B cell (primary cell): ENCODE data around the gene CACNA2D2. TPM values are rescaled to one million over a fixed set of nuclear protein-coding genes. Genes with fewer than 3 reads are reported as not detected.

Experiments used
- ATAC-seq: fragments of 200-7000 bp; cut with Tn5 transposase; one replicate; pipeline ENCODE4 v1.10.0; 2021; ENCODE audit warnings: low read depth, mild to moderate bottlenecking, moderate number of reproducible peaks, moderate library complexity
- CTCF ChIA-PET: fragments of 350-600 bp; sonication (Branson Sonifier 250); formaldehyde crosslinking; loops from one replicate; lab custom pipeline; 2021; ENCODE audit warnings: antibody characterized with exemption, inconsistent platforms; lab: Charles Lee
- POLR2A ChIA-PET: fragments of 350-600 bp; sonication (Branson Sonifier 250); formaldehyde crosslinking; loops from one replicate; lab custom pipeline; 2021; ENCODE audit warnings: antibody characterized with exemption; lab: Charles Lee
- DNase-seq: peaks from one replicate; pipeline ENCODE4 v3.0.0; 2013
- H2AFZ ChIP-seq: 2 replicates; pipeline ENCODE4 v1.6.1; 2012; ENCODE audit warnings: mild to moderate bottlenecking, low read depth, low read length; ENCODE audit not compliant: insufficient read depth, poor library complexity, severe bottlenecking
- H3K27ac ChIP-seq, 2 donors: 1 replicate in 1 of 2; 2 replicates in 1 of 2; pipeline ENCODE4 v1.5.1; 2012 to 2013; ENCODE audit warnings: low read length in 2 of 2, mild to moderate bottlenecking in 2 of 2, moderate library complexity in 1 of 2
- H3K27me3 ChIP-seq, 4 experiments: fragments of 200-600 bp in 1 of 4; sonication (generic) in 1 of 4; replicated peaks in 1 of 4; 1 replicate in 2 of 4; 2 replicates in 2 of 4; pipeline versions ENCODE4 v1.6.1 to v1.7.0; 2013 to 2016; ENCODE audit warnings: low read length in 3 of 4, mild to moderate bottlenecking in 2 of 4, mixed read lengths in 1 of 4, moderate library complexity in 1 of 4; ENCODE audit not compliant: insufficient read depth in 4 of 4, control insufficient read depth in 3 of 4; ENCODE audit errors: control extremely low read depth in 1 of 4
- H3K36me3 ChIP-seq, 2 experiments: replicated peaks in 1 of 2; 1 replicate in 1 of 2; 2 replicates in 1 of 2; pipeline versions ENCODE4 v1.6.1 to v1.7.1; 2013; ENCODE audit warnings: low read length in 1 of 2; ENCODE audit not compliant: insufficient read depth in 2 of 2, control insufficient read depth in 1 of 2; ENCODE audit errors: control extremely low read depth in 1 of 2, extremely low read depth in 1 of 2
- H3K4me1 ChIP-seq, 2 donors: fragments of 200-600 bp in 1 of 2; sonication (generic) in 1 of 2; 1 replicate in 1 of 2; 2 replicates in 1 of 2; pipeline versions ENCODE4 v1.5.1 to v1.6.1; 2013 to 2017; ENCODE audit warnings: low read length in 2 of 2; ENCODE audit not compliant: control insufficient read depth in 2 of 2, insufficient read depth in 2 of 2
- H3K4me2 ChIP-seq: replicated peaks from 2 replicates; pipeline ENCODE3; 2012; ENCODE audit warnings: mild to moderate bottlenecking, low read depth, low read length; ENCODE audit not compliant: poor library complexity, severe bottlenecking
- H3K4me3 ChIP-seq, 5 experiments: fragments of 200-600 bp in 1 of 5; sonication (generic) in 1 of 5; 1 replicate in 3 of 5; 2 replicates in 2 of 5; pipeline versions ENCODE4 v1.5.1 to v1.7.0; 2011 to 2016; ENCODE audit warnings: low read length in 4 of 5, mild to moderate bottlenecking in 4 of 5, low read depth in 2 of 5, control low read depth in 1 of 5, moderate library complexity in 1 of 5; ENCODE audit not compliant: insufficient read depth in 1 of 5; ENCODE audit errors: control extremely low read depth in 1 of 5, extremely low read depth in 1 of 5
- H3K79me2 ChIP-seq: fragments of 200-600 bp; sonication (generic); one replicate; pipeline ENCODE4 v1.6.0; 2016; ENCODE audit warnings: low read length; ENCODE audit not compliant: control insufficient read depth, insufficient read depth
- H3K9ac ChIP-seq: fragments of 200-600 bp; sonication (generic); 2 replicates; pipeline ENCODE4 v1.6.1; 2017; ENCODE audit warnings: mild to moderate bottlenecking, low read length, moderate library complexity
- H3K9me3 ChIP-seq, 3 donors: one replicate each; pipeline versions ENCODE4 v1.6.1 to v1.7.1; 2013; ENCODE audit warnings: low read length in 2 of 3; ENCODE audit not compliant: control insufficient read depth in 2 of 3, insufficient read depth in 1 of 3; ENCODE audit errors: control extremely low read depth in 1 of 3
- H4K20me1 ChIP-seq: 2 replicates; pipeline ENCODE4 v1.6.0; 2012; ENCODE audit warnings: mild to moderate bottlenecking, low read length; ENCODE audit not compliant: insufficient read depth, control insufficient read depth, poor library complexity, severe bottlenecking
- H3K27ac Mint-ChIP-seq: one replicate; pipeline ENCODE4 v1.8.0; 2021; ENCODE audit warnings: mixed read lengths
- H3K27me3 Mint-ChIP-seq: one replicate; pipeline ENCODE4 v1.8.0; 2021; ENCODE audit warnings: mixed read lengths
- H3K4me1 Mint-ChIP-seq: one replicate; pipeline ENCODE4 v1.8.0; 2021; ENCODE audit warnings: mixed read lengths
- H3K4me3 Mint-ChIP-seq: one replicate; pipeline ENCODE4 v1.8.0; 2021; ENCODE audit warnings: mixed read lengths
- H3K9me3 Mint-ChIP-seq: one replicate; pipeline ENCODE4 v1.8.0; 2022; ENCODE audit warnings: mixed read lengths; ENCODE audit not compliant: insufficient read depth
- EZH2 ChIP-seq: IDR thresholded peaks from 2 replicates; pipeline ENCODE4 v1.6.1; 2012; ENCODE audit warnings: borderline replicate concordance, low read depth, mild to moderate bottlenecking, moderate library complexity, low read length; ENCODE audit not compliant: insufficient read depth, poor library complexity, severe bottlenecking
- WGBS: methylation state at CpG from one replicate; pipeline ENCODE4 v1.1.5; 2013; ENCODE audit warnings: missing lambda C conversion rate; ENCODE audit not compliant: insufficient coverage; 5-methylcytosine and 5-hydroxymethylcytosine counted together
- intact Hi-C: fragments of 100-400 bp; cut with micrococcal nuclease; formaldehyde crosslinking; loops from one replicate; pipeline ENCODE4 v1.10.0; 2022
- polyA plus RNA-seq: library from polyadenylated mRNA; depleted of rRNA; stranded (reverse); fragments of >200 nt; gene quantifications from 2 replicates; pipeline ENCODE4 v1.2.3, GENCODE V29; 2012
- total RNA-seq, 2 donors: library from RNA; stranded (reverse); fragments of 120-200 nt in 1 of 2; gene quantifications; 1 replicate in 1 of 2; 2 replicates in 1 of 2; pipeline versions ENCODE4 v1.2.3 to v1.2.4, GENCODE V29; 2013 to 2022
- TF ChIP-seq, protein P1 (sequence below): fragments of 200-600 bp; IDR thresholded peaks from one replicate; pipeline ENCODE4 v1.8.0; 2022; ENCODE audit warnings: antibody characterized with exemption, mild to moderate bottlenecking

Gene CACNA2D2
- total and polyA plus RNA-seq, 2 donors (not counting 1 experiment from before 2014, with no cell fraction given): 0.69 to 1.2 TPM

DNA sequence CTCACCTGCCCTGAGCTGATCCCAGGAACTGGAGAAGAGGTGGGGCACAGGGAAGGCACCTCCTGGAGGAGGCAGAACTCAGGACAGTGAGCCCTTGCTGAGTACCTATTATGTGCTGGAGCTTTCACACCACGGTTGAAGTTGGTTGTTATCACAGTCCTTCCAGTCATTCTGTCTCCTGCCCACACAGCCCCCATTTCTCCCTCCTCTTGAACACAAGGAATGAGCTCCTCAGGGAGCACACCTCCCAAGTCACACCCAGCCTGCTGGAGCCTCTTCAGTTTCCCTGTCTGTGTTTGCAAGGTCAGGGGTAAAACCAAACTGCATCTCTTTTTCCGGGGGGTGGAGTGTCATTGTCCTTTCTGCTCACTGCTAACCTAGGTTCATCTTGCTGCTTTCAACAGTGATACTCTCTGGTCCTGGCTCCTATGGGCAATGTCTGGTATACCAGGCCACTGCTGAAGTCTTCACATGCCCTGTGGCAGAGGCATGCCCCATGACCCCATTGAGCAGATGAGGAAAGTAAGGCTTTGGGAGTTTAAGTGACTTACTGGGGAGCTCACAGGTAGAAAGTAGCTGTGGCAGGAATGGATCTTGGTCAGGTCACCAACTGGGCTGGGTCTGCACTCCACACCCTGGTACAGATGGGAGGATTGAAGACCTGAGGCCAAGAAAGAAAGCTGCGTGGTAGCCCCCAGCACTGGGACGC, 34.1 kb upstream of the CACNA2D2 start:
- ChIA-PET POLR2A (no interaction called here), CTCF (interaction anchor here (1.0 to 1.2 kb wide), 2 partner anchors 12 to 190 kb away, joined by 3 read pairs; no protein-coding TSS in a partner anchor)
- H3K9ac ChIP-seq: no peak overlapping the region
- H3K27me3 ChIP-seq: peaks cover 0 to 9% (median 0%) of the 10 kb centered on the region in 4 experiments
- no peaks in the 10 kb centered on the region for H3K4me1 ChIP-seq
- Mint-ChIP-seq H3K4me3 (no peak overlapping the region), H3K27me3 (peaks cover 35% of the 10 kb centered on the region), H3K4me1 (no peaks in the 10 kb centered on the region), H3K27ac (no peak overlapping the region), H3K9me3 (no peaks in the 10 kb centered on the region)
- H3K4me2 ChIP-seq: no peak overlapping the region
- peaks cover 0 to 4% (median 0%) of the 10 kb centered on the region in 3 donors for H3K9me3 ChIP-seq
- no peak overlapping the region for H3K27ac ChIP-seq
- ATAC-seq (no peak), DNase-seq (no peak)
- no peak overlapping the region for H2AFZ ChIP-seq
- no peak overlapping the region for H3K4me3 ChIP-seq
- H4K20me1 ChIP-seq: no peaks in the 10 kb centered on the region
- no peak for TF ChIP-seq EZH2
- TF ChIP-seq, protein P1, sequence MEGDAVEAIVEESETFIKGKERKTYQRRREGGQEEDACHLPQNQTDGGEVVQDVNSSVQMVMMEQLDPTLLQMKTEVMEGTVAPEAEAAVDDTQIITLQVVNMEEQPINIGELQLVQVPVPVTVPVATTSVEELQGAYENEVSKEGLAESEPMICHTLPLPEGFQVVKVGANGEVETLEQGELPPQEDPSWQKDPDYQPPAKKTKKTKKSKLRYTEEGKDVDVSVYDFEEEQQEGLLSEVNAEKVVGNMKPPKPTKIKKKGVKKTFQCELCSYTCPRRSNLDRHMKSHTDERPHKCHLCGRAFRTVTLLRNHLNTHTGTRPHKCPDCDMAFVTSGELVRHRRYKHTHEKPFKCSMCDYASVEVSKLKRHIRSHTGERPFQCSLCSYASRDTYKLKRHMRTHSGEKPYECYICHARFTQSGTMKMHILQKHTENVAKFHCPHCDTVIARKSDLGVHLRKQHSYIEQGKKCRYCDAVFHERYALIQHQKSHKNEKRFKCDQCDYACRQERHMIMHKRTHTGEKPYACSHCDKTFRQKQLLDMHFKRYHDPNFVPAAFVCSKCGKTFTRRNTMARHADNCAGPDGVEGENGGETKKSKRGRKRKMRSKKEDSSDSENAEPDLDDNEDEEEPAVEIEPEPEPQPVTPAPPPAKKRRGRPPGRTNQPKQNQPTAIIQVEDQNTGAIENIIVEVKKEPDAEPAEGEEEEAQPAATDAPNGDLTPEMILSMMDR: no peak
- H3K79me2 ChIP-seq: no peaks in the 10 kb centered on the region
- WGBS: 91% methylated on average over 4 of the region's 4 CpGs
- no peaks in the 10 kb centered on the region for H3K36me3 ChIP-seq
- intact Hi-C loops: no loop called here

DNA sequence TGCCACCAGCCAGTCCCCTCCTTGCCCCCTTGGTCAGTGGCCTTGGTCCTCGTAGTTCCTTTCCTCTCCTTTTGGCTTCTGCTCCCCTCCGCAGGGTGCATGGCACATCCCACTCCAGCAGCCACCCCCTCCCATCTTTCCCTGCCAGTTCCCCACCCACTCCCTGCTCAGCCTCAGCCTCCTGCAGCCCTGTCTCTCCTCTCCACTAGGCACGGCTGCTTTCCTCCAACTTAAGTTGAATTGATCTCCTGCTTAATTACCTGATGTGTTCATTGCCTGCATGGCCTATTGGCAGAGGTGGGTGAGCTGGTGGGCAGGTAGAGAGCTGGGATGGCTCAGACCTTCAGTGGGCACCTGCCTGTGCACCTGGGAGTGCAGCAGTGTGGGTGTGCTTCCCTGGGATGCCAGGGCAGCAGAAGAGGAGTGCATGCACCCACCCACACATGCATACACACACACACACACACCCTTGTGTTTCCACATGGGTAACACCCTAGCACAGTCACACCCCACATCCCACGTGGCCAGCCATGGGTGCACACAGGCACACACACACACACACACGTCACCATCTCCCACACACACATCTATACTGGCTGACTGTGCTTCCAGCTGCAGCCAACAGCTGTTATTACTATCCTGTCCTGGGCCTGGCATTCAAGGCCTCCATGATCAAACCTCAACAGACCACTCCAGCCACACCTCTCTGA, 33.2 kb upstream of the CACNA2D2 start:
- TF ChIP-seq EZH2: no peak
- TF ChIP-seq, protein P1: no peak
- no peak overlapping the region for H3K4me3 Mint-ChIP-seq
- POLR2A ChIA-PET: no interaction called here
- ATAC-seq (no peak), DNase-seq (no peak)
- no peak overlapping the region for H2AFZ ChIP-seq
- H3K9me3 ChIP-seq: peaks cover 0 to 4% (median 0%) of the 10 kb centered on the region in 3 donors
- H3K4me1 Mint-ChIP-seq: no peaks in the 10 kb centered on the region
- H3K4me1 ChIP-seq: no peaks in the 10 kb centered on the region
- no peak overlapping the region for H3K27ac ChIP-seq
- intact Hi-C loops: no loop called here
- H3K9ac ChIP-seq: no peak overlapping the region
- no peaks in the 10 kb centered on the region for H4K20me1 ChIP-seq
- peaks cover 0 to 10% (median 0%) of the 10 kb centered on the region in 4 experiments for H3K27me3 ChIP-seq
- CTCF ChIA-PET: interaction anchor here (0.7 to 1.2 kb wide), 3 partner anchors 12 to 189 kb away, joined by 3 read pairs; no protein-coding TSS in a partner anchor
- no peak overlapping the region for H3K27ac Mint-ChIP-seq
- 75% methylated on average over 5 of the region's 5 CpGs for WGBS
- no peaks in the 10 kb centered on the region for H3K79me2 ChIP-seq
- H3K9me3 Mint-ChIP-seq: no peaks in the 10 kb centered on the region
- no peaks in the 10 kb centered on the region for H3K36me3 ChIP-seq
- H3K4me3 ChIP-seq: no peak overlapping the region
- no peak overlapping the region for H3K4me2 ChIP-seq
- peaks cover 44% of the 10 kb centered on the region for H3K27me3 Mint-ChIP-seq
